ENCODE results near the gene NEURL3.

Gene NEURL3

DNA sequence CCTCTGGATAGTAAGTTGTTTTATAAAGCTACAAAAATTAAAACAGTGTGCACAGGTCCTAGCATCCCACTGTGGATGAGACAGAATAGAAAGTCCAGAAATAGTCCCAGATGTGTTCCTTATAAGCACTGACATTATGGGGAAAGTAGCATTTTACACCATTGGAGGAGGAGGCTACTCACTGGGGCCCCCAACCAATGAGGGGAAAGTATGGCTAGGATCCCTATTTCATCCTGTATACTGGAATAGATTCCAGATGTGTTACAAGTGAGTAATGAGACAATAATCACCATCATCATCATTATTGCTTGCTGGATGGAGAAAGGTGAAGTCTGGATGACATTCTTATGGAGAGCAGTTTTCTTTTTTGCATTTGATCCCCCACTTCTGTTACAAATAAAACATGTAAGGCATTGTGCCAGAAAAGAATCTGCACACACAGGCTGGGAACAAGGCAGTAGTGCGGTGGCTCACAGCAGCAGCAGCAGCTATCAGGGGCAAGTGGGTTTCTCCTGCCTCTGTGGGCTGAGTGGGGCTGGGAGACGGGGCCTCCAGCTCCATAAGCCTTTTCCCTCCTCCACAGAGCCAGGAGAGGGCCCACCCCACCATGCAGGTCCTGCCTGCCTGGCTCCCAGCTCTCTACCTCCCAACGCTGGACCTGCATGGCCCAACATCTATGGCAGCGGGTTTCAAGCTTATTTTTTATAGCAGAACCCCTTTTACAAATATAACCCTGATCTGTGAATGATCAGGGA, 36.4 kb upstream of the NEURL3 start:
- DNase-seq (ENCODE audit: extremely low spot score, insufficient read length, low read depth): no peak
- no peak for FAIRE-seq

GRCh38 chr2:96540136-96540535, 35.0 kb upstream of the NEURL3 start:
- FAIRE-seq (no peak), DNase-seq (ENCODE audit: extremely low spot score, insufficient read length, low read depth) (no peak)

DNA sequence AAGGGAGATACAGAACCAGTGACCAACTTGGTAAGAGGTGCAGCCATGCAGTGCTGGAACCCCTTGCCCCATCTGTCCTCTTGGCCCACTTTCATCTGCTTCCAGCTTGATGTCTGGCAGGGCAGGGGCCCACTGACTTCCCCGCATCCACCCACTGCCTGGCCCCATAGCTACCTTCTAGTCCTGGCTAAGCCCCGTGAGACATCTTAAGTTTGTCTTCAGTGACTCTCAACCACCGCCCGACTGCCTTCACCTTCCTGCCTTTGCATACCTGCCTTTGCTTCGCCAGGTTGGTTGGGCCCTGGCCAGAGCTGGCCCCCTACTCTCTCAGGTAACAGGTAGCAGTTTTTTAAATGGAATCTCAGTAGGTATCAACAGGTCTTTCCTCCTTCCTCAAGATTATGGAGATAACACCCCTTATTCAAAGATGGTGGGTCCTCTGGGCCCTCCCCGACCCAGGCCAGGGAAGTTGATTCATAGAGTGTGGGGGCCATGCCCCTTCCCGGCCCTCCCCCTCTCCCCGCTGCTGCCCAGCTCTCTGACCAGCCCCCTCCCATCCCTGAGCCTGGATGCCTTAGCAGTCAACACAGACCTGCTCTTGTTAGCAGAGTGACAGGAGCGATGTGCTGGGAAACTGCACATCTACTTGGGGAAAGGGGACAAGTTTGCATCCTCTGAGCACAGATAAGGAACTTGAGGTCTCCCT, 34.2 kb upstream of the NEURL3 start:
- FAIRE-seq (no peak), DNase-seq (ENCODE audit: extremely low spot score, insufficient read length, low read depth) (no peak)

GRCh38 chr2:96538487-96539214, 33.5 kb upstream of the NEURL3 start:
- DNase-seq (ENCODE audit: extremely low spot score, insufficient read length, low read depth) (no peak), FAIRE-seq (peak; percentile 86)

- FAIRE-seq: no peak
These were observed 32.8 kb upstream of the NEURL3 start for GRCh38 chr2:96537734-96538486.

DNA sequence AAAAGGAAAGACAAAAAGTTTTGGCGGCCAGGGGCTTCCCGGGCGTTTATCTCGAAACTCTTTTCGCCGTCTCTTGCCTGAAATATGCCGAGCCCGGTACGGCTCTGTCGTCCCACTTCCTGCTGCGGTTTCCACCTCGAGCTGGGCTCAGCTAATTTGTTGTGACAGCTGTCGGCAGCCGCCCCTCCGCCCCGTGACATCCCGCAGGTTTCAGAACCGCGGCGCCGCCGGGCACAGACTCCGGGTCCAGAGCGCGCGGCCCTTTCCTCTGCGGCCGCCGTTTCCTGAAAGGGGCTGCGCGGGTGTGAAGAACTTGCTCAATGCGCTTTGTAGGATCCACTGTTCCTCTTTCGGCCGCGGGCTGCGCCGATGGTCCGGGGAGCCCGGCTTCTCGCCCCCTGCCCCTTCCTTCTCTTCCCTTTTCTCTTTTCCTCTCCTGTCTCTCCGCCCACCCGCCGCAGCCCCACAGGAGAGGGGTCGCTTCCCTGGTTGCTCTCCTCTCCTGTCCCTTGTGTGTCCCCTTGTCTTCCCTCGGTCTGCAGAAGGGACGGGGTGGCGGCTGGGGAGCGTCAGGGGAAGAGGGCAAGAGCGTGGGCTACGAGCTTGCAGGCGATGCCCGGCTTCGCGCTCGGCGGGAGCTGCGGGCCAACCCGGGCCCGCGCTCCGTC, 32.0 kb upstream of the NEURL3 start:
- peak; percentile 57 for DNase-seq (ENCODE audit: extremely low spot score, insufficient read length, low read depth)
- peak; percentile 87 for FAIRE-seq

More at GRCh38 chr2:96537734-96538486, 32.8 kb upstream of the NEURL3 start:
- DNase-seq (ENCODE audit: extremely low spot score, insufficient read length, low read depth): no peak

DNA sequence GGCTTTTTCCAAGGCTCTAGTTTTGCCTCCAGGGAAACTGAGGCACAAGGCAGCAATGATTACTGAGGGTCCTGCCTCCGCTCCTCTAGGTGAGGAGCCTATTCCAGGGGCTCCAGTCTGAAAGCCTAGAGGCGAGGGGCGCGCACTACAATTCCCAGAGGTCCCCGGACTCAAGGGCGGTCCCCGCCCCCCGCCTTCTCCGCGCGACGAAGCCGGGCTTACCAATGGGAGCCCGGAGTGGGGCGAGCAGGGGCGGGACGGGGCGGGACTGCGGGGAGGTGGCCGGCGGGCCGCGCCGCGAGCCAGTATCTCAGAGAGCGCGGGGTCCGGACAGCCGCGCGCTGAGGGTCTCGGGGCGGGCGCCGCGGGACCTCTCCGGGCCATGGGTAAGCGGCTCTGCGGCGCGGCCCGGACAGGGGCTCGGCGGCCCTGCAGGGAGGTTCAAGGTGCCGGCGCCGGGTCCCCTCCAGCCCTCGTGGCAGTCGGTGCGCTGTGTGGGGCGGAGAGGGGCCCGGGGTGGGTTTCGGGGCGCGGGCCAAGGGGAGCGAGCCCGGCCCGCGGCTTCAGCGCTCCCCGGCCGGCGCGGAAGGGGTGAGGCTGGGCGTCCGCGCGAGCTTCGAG, 31.4 kb upstream of the NEURL3 start, which contains the start of gene ARID5A:
Gene ARID5A (plus strand): TSS at position 308 of the 621 bp plus-strand sequence. CDS start 75 bp downstream, at position 383.
- DNase-seq (ENCODE audit: extremely low spot score, insufficient read length, low read depth) (peak; percentile 73), FAIRE-seq (peak; percentile 81)

DNA sequence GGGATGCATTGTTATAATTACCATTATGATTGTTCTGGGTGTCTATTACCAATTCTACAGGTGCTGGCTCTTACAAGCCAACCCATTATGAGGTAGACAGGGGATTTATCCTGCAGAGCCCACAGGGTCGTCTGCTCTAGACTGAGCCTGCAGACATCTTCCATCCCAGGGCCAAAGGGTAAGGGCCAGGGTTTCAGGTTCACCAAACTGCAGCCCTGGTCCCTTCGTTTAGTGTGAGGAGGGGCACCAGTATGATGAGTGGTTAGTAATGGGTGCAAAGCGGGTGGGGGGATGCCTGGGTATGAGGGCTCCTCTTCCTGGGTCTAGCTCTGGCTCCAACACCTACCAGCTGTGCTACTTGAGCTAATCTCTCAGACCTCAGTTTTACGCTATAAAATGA, 30.2 kb upstream of the NEURL3 start:
- FAIRE-seq (no peak), DNase-seq (ENCODE audit: extremely low spot score, insufficient read length, low read depth) (no peak)

DNA sequence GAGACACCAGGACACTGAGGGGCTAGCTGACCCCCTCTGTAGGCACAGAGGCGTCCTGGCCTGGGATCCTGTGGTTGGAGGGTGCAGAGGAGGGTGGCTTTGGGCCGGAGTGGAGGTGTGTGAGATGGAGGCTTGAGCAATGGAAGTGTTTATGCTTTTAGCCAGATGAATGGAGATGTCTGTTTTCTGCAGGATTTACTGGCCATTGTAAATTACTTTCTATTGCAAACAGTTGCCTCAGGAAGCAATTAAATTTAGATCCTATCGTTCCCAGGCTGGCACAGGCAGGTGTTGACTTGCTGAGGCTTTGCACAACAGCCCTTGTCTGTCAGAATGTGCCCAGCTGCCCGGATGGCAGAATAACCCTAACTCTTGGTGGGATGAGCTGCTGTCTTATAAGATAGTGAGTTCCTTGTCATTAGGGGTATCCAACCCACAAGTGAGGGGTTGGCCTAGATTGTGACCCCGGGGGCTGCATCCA, 29.6 kb upstream of the NEURL3 start:
- DNase-seq (ENCODE audit: extremely low spot score, insufficient read length, low read depth) (no peak), FAIRE-seq (no peak)

DNA sequence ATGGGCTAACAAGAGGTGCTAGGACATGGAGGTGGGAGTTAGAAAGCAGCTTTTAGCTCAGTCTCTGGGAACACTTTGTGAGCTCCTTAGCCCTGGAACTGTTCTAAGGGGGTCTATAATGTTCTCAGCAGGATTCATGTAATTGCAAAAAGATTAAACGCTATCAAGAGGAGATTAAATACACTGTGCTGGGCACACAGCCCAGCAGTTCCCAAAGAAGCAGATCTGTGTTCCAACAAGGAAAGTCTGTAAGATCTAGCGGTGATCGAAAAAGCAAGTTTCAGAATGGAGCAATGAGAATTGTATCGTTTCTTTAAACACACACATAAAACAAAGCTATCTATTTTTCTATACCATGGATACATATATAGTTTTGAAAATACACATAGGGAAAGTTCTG, 29.0 kb upstream of the NEURL3 start:
- DNase-seq (ENCODE audit: extremely low spot score, insufficient read length, low read depth): no peak
- no peak for FAIRE-seq

DNA sequence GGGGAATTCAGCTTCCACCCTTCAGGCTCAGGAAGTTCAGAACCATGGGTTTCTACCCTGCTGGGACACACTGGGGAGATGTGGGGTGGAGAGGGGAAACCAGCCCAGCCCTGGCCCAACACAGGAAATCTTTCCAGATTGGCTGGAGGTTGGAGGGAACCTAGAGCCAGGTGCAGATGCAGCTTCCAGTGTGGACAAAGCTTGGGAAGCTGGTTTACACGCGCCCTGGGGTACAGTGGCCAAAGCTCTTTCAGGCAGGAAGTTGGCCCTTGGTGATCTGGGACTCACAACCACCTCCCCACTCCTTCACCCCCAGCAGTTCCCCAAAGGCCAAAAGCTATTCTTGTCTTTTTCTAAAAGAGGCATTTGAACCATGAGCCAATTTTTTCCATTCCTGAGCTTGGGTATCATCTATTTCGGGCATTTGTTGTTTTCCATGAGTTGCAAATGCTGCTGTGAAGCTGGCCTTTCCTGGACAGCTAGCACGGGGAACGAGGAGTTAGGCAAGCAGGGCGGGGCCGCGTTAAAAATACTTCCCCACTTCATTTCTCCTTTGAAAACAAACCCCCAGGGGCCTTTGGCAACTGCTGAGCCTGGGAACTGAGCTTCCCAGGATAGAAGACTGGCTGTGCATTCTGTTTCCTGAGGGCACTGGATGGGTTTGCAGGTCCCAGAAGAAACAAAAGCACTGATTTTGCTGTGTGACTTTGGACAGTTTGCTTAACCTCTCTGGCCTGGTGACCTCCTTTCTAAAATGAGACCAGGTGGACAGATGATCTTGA, 28.3 kb upstream of the NEURL3 start:
- DNase-seq (ENCODE audit: extremely low spot score, insufficient read length, low read depth) (no peak), FAIRE-seq (no peak)

DNA sequence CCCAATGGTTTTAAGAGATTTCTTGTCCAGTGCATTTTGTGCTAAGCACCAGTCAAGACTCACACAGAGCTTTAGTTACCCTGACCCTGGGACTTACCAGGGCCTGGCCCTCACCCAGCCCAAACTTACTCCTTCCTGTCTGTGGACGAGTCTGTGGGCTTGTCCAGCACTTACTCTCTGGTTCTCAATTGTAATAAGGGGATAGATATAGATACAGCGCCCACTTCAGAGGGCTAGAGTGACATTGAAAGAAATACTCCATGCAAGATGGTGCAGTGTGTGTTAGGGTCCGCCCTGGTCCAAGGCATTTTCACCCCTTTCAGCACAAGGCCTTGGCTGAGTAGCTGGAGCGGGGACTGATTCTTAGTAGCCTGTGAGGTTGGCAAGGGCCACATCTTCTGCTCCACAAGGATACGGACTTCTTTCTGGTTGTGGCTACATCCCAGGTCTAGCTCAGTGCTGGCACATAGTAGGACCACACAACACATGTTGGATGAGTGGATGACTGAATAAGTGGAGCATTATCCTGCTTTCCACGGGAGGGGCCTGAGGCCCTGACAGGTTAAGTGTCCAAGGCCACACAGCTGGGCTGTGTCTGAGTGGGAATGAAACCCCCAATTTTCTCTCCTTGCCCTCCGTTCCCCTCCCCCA, 27.6 kb upstream of the NEURL3 start:
- FAIRE-seq (no peak), DNase-seq (ENCODE audit: extremely low spot score, insufficient read length, low read depth) (no peak)

DNA sequence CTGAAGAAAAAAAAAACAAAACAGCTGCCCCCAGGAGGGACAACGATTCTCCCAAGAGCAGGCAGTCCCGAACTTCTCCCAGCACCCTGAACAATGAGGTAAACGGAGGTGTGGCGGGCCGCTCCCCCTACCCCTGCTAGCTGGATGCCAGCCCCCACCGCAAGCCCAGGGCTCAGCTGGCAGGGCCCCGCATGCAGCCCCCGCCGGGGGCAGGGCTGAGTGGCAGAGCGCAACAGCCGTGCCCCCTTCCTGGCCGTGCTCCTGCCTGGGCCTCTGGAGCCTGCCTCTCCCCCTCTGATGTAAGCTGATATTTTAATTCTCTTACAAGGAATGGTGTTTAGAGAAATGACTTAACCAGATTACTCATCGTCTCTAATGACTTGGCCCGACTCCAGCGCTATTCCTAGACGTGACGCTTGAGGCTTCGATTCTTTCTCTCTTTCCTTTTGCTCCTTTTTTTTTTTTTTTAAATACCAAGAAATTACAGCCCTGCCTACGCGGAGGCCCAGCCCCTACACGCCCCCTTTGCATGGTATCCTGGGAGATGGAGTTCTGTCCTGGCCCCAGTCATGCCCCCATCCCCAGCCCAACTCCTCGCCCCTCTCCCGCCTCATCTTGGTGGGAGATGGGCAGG, 26.8 kb upstream of the NEURL3 start:
- peak; percentile 93 for FAIRE-seq

GRCh38 chr2:96531366-96531765, 26.2 kb upstream of the NEURL3 start:
- FAIRE-seq: no peak

More for the DNA sequence above, 26.8 kb upstream of the NEURL3 start:
- peak; percentile 57 for DNase-seq (ENCODE audit: extremely low spot score, insufficient read length, low read depth)

GRCh38 chr2:96530474-96531357, 25.6 kb upstream of the NEURL3 start:
- DNase-seq (ENCODE audit: extremely low spot score, insufficient read length, low read depth) (no peak), FAIRE-seq (no peak)

More at GRCh38 chr2:96531366-96531765, 26.2 kb upstream of the NEURL3 start:
- no peak for DNase-seq (ENCODE audit: extremely low spot score, insufficient read length, low read depth)

DNA sequence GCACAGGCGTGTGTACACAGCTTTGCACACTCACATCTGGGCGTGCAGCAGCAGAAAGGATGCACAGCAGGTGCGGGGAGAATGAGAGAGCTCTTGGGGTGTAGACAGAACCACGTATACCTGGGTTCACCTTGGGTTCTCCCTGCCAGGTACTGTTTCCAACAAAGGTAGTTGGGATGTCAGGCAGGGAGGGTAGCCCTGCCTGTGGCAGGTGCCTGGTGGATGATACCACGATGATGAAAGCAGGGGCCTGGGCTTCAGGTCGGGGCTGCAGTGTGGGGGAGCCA, 24.9 kb upstream of the NEURL3 start:
- FAIRE-seq: no peak
- DNase-seq (ENCODE audit: extremely low spot score, insufficient read length, low read depth): no peak

Data from GM18507 (cell line).